ENCODE results near the gene LRTM2. TPM values are rescaled to one million over a fixed set of nuclear protein-coding genes. Genes with fewer than 3 reads are reported as not detected.
"Not testable (repeated sequence)": the region's sequence is repeated elsewhere in the genome, so short reads cannot be mapped to it uniquely, and the experiment has no call there.

Gene LRTM2
- total RNA-seq, 2 experiments from 2014 or later: 0.11 TPM; not detected in 1

- Histone ChIP-seq H3K36me3 (ENCODE audit: insufficient read depth, low read length) (no peaks in the 10 kb centered on the region), H3K9me3 (ENCODE audit: control insufficient read depth in 1 of 2, insufficient read depth in 1 of 2, low read length in 2 of 2) (peaks cover 0 to 3% of the 10 kb centered on the region in 2 experiments), H3K4me1 (ENCODE audit: insufficient read depth, low read length) (peaks cover 38% of the 10 kb centered on the region), H3K27me3 (ENCODE audit: control insufficient read depth in 1 of 2, insufficient read depth in 2 of 2, low read length in 2 of 2) (peaks cover 6 to 9% of the 10 kb centered on the region in 2 experiments), H3K4me3 (ENCODE audit: low read length) (no peak overlapping the region), H3K27ac (ENCODE audit: low read depth in 1 of 2, low read length in 2 of 2) (no peak overlapping the region)
- peaks cover 13% of the 10 kb centered on the region for H3K27me3 Mint-ChIP-seq
- intact Hi-C loops (cut with DNase I, micrococcal nuclease): no loop called here
- ATAC-seq (ENCODE audit: poor library complexity): no peak
- ChIA-PET CTCF (no interaction called here), POLR2A (no interaction called here)
- no peak for DNase-seq
- H3K27ac Mint-ChIP-seq: no peak overlapping the region
- H3K4me3 Mint-ChIP-seq: no peak overlapping the region
- peaks cover 12% of the 10 kb centered on the region for H3K4me1 Mint-ChIP-seq (ENCODE audit: low read depth)
- no peaks in the 10 kb centered on the region for H3K9me3 Mint-ChIP-seq
- H3K36me3 Mint-ChIP-seq (ENCODE audit: low read depth): no peaks in the 10 kb centered on the region
- no peak for TF ChIP-seq CTCF (IDR thresholded peaks at IDR 0.05)
Measured at GRCh38 chr12:1815108-1815507, 5.3 kb upstream of the LRTM2 start.

DNA sequence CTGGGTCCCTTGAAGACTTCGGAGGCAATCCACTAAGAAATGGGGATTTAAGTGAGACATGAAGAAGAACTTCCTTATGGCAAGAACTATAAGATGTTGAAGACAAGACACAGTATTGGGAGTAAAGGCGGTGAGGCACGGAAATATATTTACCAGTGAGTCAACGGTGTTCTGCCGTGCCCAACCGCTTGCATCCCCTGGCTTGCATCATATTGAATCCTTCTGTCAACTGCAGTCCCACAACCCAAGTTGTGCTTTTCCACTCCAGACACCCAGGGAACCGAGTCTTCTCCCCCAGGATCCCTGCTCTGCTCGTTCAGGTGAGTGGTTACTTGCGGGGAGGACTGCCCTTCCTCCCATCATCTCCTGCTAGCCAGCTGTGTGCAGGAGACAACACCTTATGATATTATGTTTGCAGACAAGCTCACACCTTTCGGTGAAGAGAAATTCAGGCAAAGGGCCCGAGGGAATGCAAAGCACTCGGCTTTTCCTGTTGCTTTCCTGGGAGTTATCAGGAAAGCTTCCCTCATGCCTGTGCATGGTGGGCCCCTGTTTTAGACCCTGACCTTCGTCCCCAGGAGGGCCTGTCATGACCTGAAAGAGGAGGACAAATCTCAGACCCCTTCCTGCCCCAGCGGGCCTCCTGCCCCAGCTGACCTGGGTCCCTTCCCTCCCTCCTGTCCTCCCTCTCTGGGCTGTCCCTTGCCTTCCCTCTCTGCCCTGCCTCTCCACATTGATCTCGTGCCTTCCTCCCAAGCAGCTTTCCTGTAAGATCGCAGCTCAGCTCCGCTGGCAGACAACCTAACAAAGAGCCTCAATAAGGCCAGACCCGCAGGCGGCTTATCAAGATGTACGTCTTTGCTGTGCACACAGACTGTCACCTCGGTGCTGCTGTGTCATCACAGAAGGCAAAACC, 4.3 kb upstream of the LRTM2 start:
- DNase-seq (no peak), ATAC-seq (ENCODE audit: poor library complexity) (no peak)
- Mint-ChIP-seq H3K4me1 (ENCODE audit: low read depth) (peaks cover 5% of the 10 kb centered on the region), H3K9me3 (no peaks in the 10 kb centered on the region), H3K27me3 (peaks cover 22% of the 10 kb centered on the region), H3K4me3 (no peak overlapping the region), H3K36me3 (ENCODE audit: low read depth) (no peaks in the 10 kb centered on the region), H3K27ac (no peak overlapping the region)
- no peaks in the 10 kb centered on the region for H3K36me3 ChIP-seq (ENCODE audit: insufficient read depth, low read length)
- peaks cover 29% of the 10 kb centered on the region for H3K4me1 ChIP-seq (ENCODE audit: insufficient read depth, low read length)
- H3K9me3 ChIP-seq (ENCODE audit: control insufficient read depth in 1 of 2, insufficient read depth in 1 of 2, low read length in 2 of 2): peaks cover 0 to 3% of the 10 kb centered on the region in 2 experiments
- TF ChIP-seq CTCF (IDR thresholded peaks at IDR 0.05): no peak
- ChIA-PET CTCF (no interaction called here), POLR2A (no interaction called here)
- H3K4me3 ChIP-seq (ENCODE audit: low read length): no peak overlapping the region
- H3K27me3 ChIP-seq (ENCODE audit: control insufficient read depth in 1 of 2, insufficient read depth in 2 of 2, low read length in 2 of 2): peaks cover 13 to 15% of the 10 kb centered on the region in 2 experiments
- no peak overlapping the region for H3K27ac ChIP-seq (ENCODE audit: low read depth in 1 of 2, low read length in 2 of 2)
- intact Hi-C loops (cut with DNase I, micrococcal nuclease): no loop called here

- Mint-ChIP-seq H3K9me3 (no peaks in the 10 kb centered on the region), H3K36me3 (ENCODE audit: low read depth) (no peaks in the 10 kb centered on the region), H3K27ac (no peak overlapping the region), H3K27me3 (peaks cover 25% of the 10 kb centered on the region), H3K4me1 (ENCODE audit: low read depth) (peaks cover under 1% of the 10 kb centered on the region), H3K4me3 (no peak overlapping the region)
- no peak for TF ChIP-seq CTCF (IDR thresholded peaks at IDR 0.05)
- ATAC-seq (ENCODE audit: poor library complexity) (no peak), DNase-seq (no peak)
- peaks cover 19 to 20% of the 10 kb centered on the region in 2 experiments for H3K27me3 ChIP-seq (ENCODE audit: control insufficient read depth in 1 of 2, insufficient read depth in 2 of 2, low read length in 2 of 2)
- no peak overlapping the region for H3K4me3 ChIP-seq (ENCODE audit: low read length)
- H3K27ac ChIP-seq (ENCODE audit: low read depth in 1 of 2, low read length in 2 of 2): no peak overlapping the region
- no peaks in the 10 kb centered on the region for H3K36me3 ChIP-seq (ENCODE audit: insufficient read depth, low read length)
- peaks cover 0 to 3% of the 10 kb centered on the region in 2 experiments for H3K9me3 ChIP-seq (ENCODE audit: control insufficient read depth in 1 of 2, insufficient read depth in 1 of 2, low read length in 2 of 2)
- H3K4me1 ChIP-seq (ENCODE audit: insufficient read depth, low read length): peaks cover 23% of the 10 kb centered on the region
- intact Hi-C loops (cut with DNase I, micrococcal nuclease): no loop called here
- ChIA-PET POLR2A (no interaction called here), CTCF (no interaction called here)
Measured at GRCh38 chr12:1816730-1817348, 3.5 kb upstream of the LRTM2 start.

DNA sequence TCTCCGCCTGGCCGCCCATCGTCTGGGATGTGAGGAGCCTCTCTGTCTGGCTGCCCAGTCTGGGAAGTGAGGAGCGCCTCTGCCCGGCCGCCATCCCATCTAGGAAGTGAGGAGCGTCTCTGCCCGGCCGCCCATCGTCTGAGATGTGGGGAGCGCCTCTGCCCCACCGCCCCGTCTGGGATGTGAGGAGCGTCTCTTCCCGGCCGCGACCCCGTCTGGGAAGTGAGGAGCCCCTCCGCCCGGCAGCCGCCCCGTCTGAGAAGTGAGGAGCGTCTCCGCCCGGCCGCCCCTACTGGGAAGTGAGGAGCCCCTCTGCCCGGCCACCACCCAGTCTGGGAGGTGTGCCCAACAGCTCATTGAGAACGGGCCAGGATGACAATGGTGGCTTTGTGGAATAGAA, 2.4 kb upstream of the LRTM2 start:
- H3K4me3 ChIP-seq (ENCODE audit: low read length); H3K4me1 Mint-ChIP-seq (ENCODE audit: low read depth); CTCF ChIA-PET; H3K36me3 ChIP-seq (ENCODE audit: insufficient read depth, low read length); H3K9me3 Mint-ChIP-seq; DNase-seq; ATAC-seq (ENCODE audit: poor library complexity); intact Hi-C loops (cut with DNase I, micrococcal nuclease); H3K36me3 Mint-ChIP-seq (ENCODE audit: low read depth); POLR2A ChIA-PET; H3K4me3 Mint-ChIP-seq; H3K27ac ChIP-seq (ENCODE audit: low read depth in 1 of 2, low read length in 2 of 2); H3K9me3 ChIP-seq (ENCODE audit: control insufficient read depth in 1 of 2, insufficient read depth in 1 of 2, low read length in 2 of 2); H3K27ac Mint-ChIP-seq: not testable (repeated sequence)
- H3K27me3 Mint-ChIP-seq: peaks cover 32% of the 10 kb centered on the region
- H3K27me3 ChIP-seq (ENCODE audit: control insufficient read depth in 1 of 2, insufficient read depth in 2 of 2, low read length in 2 of 2): peaks cover 23 to 31% of the 10 kb centered on the region in 2 experiments
- H3K4me1 ChIP-seq (ENCODE audit: insufficient read depth, low read length): peaks cover 12% of the 10 kb centered on the region
